SK-N-SH treated with all-trans-retinoic acid at 6 μM for 48 hours (cell line): Measurements from ENCODE around the gene KCNK6.

ENCODE experiments used
- ARNTL ChIP-seq: fragments of 450-650 bp; formaldehyde crosslinking; IDR thresholded peaks from 2 replicates; pipeline ENCODE4 v1.5.0; 2020; ENCODE audit warnings: low read depth, mild to moderate bottlenecking, moderate library complexity, borderline replicate concordance
- OSR1 ChIP-seq: fragments of 250-450 bp; sonication (Bioruptor Pico); IDR thresholded peaks from 2 replicates; pipeline ENCODE4 v1.8.0; 2022; ENCODE audit warnings: moderate library complexity, mild to moderate bottlenecking, inconsistent platforms
- RARB ChIP-seq: fragments of 250-450 bp; sonication (Bioruptor Pico); IDR thresholded peaks from 2 replicates; pipeline ENCODE4 v1.8.0; 2021; ENCODE audit warnings: mild to moderate bottlenecking, moderate library complexity
- TCF4 ChIP-seq: fragments of 250-450 bp; sonication (Bioruptor Pico); IDR thresholded peaks from 2 replicates; pipeline ENCODE4 v1.8.0; 2021; ENCODE audit warnings: mild to moderate bottlenecking, moderate library complexity, borderline replicate concordance
- TOX ChIP-seq: fragments of 250-450 bp; sonication (Bioruptor Pico); IDR thresholded peaks from 2 replicates; pipeline ENCODE4 v1.8.0; 2021; ENCODE audit warnings: mild to moderate bottlenecking, moderate library complexity, borderline replicate concordance
- ZNF565 ChIP-seq: fragments of 450-650 bp; formaldehyde crosslinking; conservative IDR thresholded peaks from 2 replicates; pipeline ENCODE4 v1.5.0; 2020; ENCODE audit warnings: low read depth, mild to moderate bottlenecking, moderate library complexity
- ZNF70 ChIP-seq: fragments of 450-650 bp; formaldehyde crosslinking; IDR thresholded peaks from 2 replicates; pipeline ENCODE4 v1.5.0; 2020; ENCODE audit warnings: mild to moderate bottlenecking, moderate library complexity
- TF ChIP-seq, protein P1 (sequence below): fragments of 250-450 bp; sonication (Bioruptor Pico); IDR thresholded peaks from 2 replicates; pipeline ENCODE4 v1.5.1; 2020; ENCODE audit warnings: low read depth, mild to moderate bottlenecking, moderate library complexity
- TF ChIP-seq, protein P2 (sequence below): fragments of 250-450 bp; sonication (Bioruptor Pico); IDR thresholded peaks from 2 replicates; pipeline ENCODE4 v1.8.0; 2020; ENCODE audit warnings: mild to moderate bottlenecking, moderate library complexity, borderline replicate concordance

DNA sequence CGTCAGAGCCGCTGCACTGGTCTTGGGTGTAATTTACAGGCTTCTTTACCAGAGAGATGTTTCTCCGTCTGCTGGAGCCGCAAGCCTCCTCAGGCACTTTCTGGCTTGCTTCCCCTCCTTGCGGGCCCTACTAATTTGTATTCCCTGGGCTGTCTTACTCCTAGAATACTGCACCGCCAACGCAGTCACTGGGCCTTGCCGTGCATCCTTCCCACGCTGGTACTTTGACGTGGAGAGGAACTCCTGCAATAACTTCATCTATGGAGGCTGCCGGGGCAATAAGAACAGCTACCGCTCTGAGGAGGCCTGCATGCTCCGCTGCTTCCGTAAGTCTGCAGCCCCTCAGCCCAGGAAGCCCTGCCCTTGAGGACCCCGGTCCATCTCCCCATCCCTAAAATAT, 29.7 kb upstream of the KCNK6 start:
- TF ChIP-seq, protein P1, sequence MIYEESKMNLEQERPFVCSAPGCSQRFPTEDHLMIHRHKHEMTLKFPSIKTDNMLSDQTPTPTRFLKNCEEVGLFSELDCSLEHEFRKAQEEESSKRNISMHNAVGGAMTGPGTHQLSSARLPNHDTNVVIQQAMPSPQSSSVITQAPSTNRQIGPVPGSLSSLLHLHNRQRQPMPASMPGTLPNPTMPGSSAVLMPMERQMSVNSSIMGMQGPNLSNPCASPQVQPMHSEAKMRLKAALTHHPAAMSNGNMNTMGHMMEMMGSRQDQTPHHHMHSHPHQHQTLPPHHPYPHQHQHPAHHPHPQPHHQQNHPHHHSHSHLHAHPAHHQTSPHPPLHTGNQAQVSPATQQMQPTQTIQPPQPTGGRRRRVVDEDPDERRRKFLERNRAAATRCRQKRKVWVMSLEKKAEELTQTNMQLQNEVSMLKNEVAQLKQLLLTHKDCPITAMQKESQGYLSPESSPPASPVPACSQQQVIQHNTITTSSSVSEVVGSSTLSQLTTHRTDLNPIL = no peak
- TF ChIP-seq ZNF70 (no peak), ZNF565 (CRISPR knock-in tag) (no peak), TCF4 (CRISPR knock-in tag) (no peak), OSR1 (CRISPR knock-in tag) (no peak), RARB (CRISPR knock-in tag) (no peak), TOX (CRISPR knock-in tag) (no peak), ARNTL (CRISPR knock-in tag) (no peak)
- TF ChIP-seq, protein P2, sequence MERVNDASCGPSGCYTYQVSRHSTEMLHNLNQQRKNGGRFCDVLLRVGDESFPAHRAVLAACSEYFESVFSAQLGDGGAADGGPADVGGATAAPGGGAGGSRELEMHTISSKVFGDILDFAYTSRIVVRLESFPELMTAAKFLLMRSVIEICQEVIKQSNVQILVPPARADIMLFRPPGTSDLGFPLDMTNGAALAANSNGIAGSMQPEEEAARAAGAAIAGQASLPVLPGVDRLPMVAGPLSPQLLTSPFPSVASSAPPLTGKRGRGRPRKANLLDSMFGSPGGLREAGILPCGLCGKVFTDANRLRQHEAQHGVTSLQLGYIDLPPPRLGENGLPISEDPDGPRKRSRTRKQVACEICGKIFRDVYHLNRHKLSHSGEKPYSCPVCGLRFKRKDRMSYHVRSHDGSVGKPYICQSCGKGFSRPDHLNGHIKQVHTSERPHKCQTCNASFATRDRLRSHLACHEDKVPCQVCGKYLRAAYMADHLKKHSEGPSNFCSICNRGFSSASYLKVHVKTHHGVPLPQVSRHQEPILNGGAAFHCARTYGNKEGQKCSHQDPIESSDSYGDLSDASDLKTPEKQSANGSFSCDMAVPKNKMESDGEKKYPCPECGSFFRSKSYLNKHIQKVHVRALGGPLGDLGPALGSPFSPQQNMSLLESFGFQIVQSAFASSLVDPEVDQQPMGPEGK = no peak
